IMR-90 (cell line): ENCODE results near the gene TNRC6C. TPM values are rescaled to one million over a fixed set of nuclear protein-coding genes. Genes with fewer than 3 reads are reported as not detected.

Source experiments
- ATAC-seq: fragments of 200-7000 bp; cut with Tn5 transposase; 2 replicates; pipeline ENCODE4 v1.9.1; 2020; ENCODE audit warnings: low read depth, mild to moderate bottlenecking, moderate library complexity
- BruUV-seq: library from RNA; stranded (reverse); fragments of 400-500 nt; replicated peaks from 2 replicates; lab custom pipeline; 2021; lab: Mats Ljungman, UMichigan
- CTCF ChIA-PET: fragments of 300-600 bp; formaldehyde crosslinking; extraction: SDS; loops from one replicate; lab custom pipeline; 2021; ENCODE audit warnings: antibody characterized with exemption; lab: Yijun Ruan, JAX
- POLR2A ChIA-PET: fragments of 300-600 bp; sonication (Branson Sonifier 250); formaldehyde crosslinking; loops from one replicate; lab custom pipeline; 2022; ENCODE audit warnings: antibody characterized with exemption; ENCODE audit not compliant: unreplicated experiment; lab: Charles Lee
- DNase-seq: peaks from one replicate; pipeline ENCODE4 v3.0.0; 2013
- H2AFZ ChIP-seq: replicated peaks from 2 replicates; pipeline ENCODE3; 2013; ENCODE audit warnings: low read length, mild to moderate bottlenecking; ENCODE audit not compliant: poor library complexity
- H2AK5ac ChIP-seq: 2 replicates; pipeline ENCODE4 v1.6.1; 2013; ENCODE audit warnings: low read depth, low read length, inconsistent platforms
- H2AK9ac ChIP-seq: replicated peaks from 2 replicates; pipeline ENCODE3; 2013; ENCODE audit warnings: mild to moderate bottlenecking, low read depth, low read length, moderate library complexity; ENCODE audit not compliant: poor library complexity
- H2BK120ac ChIP-seq: 2 replicates; pipeline ENCODE4 v1.6.1; 2013; ENCODE audit warnings: low read depth, low read length, inconsistent platforms
- H2BK15ac ChIP-seq: 3 replicates; pipeline ENCODE4 v1.6.1; 2013; ENCODE audit warnings: low read depth, low read length, inconsistent platforms
- H2BK20ac ChIP-seq: 2 replicates; pipeline ENCODE4 v1.6.1; 2013; ENCODE audit warnings: low read depth, mild to moderate bottlenecking, inconsistent platforms, low read length, moderate library complexity
- H2BK5ac ChIP-seq: 2 replicates; pipeline ENCODE4 v1.6.1; 2013; ENCODE audit warnings: mild to moderate bottlenecking, low read depth, low read length, inconsistent platforms; ENCODE audit not compliant: poor library complexity, severe bottlenecking
- H3K14ac ChIP-seq: replicated peaks from 2 replicates; pipeline ENCODE4 v1.6.1; 2013; ENCODE audit warnings: low read depth, low read length, inconsistent platforms
- H3K18ac ChIP-seq: 2 replicates; pipeline ENCODE4 v1.6.1; 2013; ENCODE audit warnings: low read depth, low read length, control low read depth
- H3K23ac ChIP-seq: 2 replicates; pipeline ENCODE4 v1.6.1; 2013; ENCODE audit warnings: low read depth, low read length, inconsistent platforms
- H3K27ac ChIP-seq: 2 replicates; pipeline ENCODE4 v1.5.1; 2013; ENCODE audit warnings: mild to moderate bottlenecking, control low read depth, low read length; ENCODE audit not compliant: insufficient read depth
- H3K27me3 ChIP-seq: 2 replicates; pipeline ENCODE4 v1.6.1; 2013; ENCODE audit warnings: low read length; ENCODE audit not compliant: control insufficient read depth, insufficient read depth
- H3K36me3 ChIP-seq: 2 replicates; pipeline ENCODE4 v1.6.1; 2013; ENCODE audit warnings: low read length, mixed read lengths; ENCODE audit not compliant: control insufficient read depth, insufficient read depth
- H3K4ac ChIP-seq: 2 replicates; pipeline ENCODE4 v1.6.1; 2013; ENCODE audit warnings: low read depth, low read length, inconsistent platforms
- H3K4me1 ChIP-seq: 2 replicates; pipeline ENCODE4 v1.6.1; 2013; ENCODE audit warnings: low read length, mixed read lengths; ENCODE audit not compliant: control insufficient read depth, insufficient read depth
- H3K4me2 ChIP-seq: 2 replicates; pipeline ENCODE4 v1.6.1; 2013; ENCODE audit warnings: low read depth, mild to moderate bottlenecking, control low read depth, low read length, moderate library complexity
- H3K4me3 ChIP-seq: 2 replicates; pipeline ENCODE4 v1.5.1; 2013; ENCODE audit warnings: low read depth, mild to moderate bottlenecking, control low read depth, low read length, moderate library complexity; ENCODE audit not compliant: insufficient read depth
- H3K56ac ChIP-seq: 2 replicates; pipeline ENCODE4 v1.6.1; 2013; ENCODE audit warnings: low read length, inconsistent platforms; ENCODE audit not compliant: insufficient read depth; ENCODE audit errors: extremely low read depth
- H3K79me1 ChIP-seq, 2 experiments: 2 replicates each; pipeline ENCODE4 v1.6.1; 2013; ENCODE audit warnings: low read length in 2 of 2, inconsistent platforms in 1 of 2, low read depth in 1 of 2
- H3K9ac ChIP-seq: 2 replicates; pipeline ENCODE4 v1.6.1; 2013; ENCODE audit warnings: low read depth, low read length, control low read depth
- H3K9me1 ChIP-seq: 2 replicates; pipeline ENCODE4 v1.6.1; 2013; ENCODE audit warnings: low read length, inconsistent platforms; ENCODE audit not compliant: insufficient read depth
- H3K9me3 ChIP-seq: 2 replicates; pipeline ENCODE4 v1.6.1; 2013; ENCODE audit warnings: low read length; ENCODE audit not compliant: control insufficient read depth, insufficient read depth
- H4K20me1 ChIP-seq: 2 replicates; pipeline ENCODE4 v1.6.1; 2013; ENCODE audit warnings: low read length, inconsistent platforms; ENCODE audit not compliant: insufficient read depth
- H4K5ac ChIP-seq: 2 replicates; pipeline ENCODE4 v1.6.1; 2013; ENCODE audit warnings: mild to moderate bottlenecking, low read depth, low read length, control low read depth
- H4K8ac ChIP-seq, 2 experiments: 2 replicates each; pipeline ENCODE4 v1.6.1; 2013; ENCODE audit warnings: low read depth in 2 of 2, low read length in 2 of 2, control low read depth in 1 of 2, inconsistent platforms in 1 of 2
- H4K91ac ChIP-seq: 2 replicates; pipeline ENCODE4 v1.6.1; 2013; ENCODE audit warnings: low read depth, low read length, inconsistent platforms; ENCODE audit not compliant: insufficient read depth
- CEBPB ChIP-seq: IDR thresholded peaks from 2 replicates; pipeline ENCODE4 v1.6.1; 2012; ENCODE audit warnings: low read depth, low read length, improper control_type of control experiment
- FOS ChIP-seq: fragments of 150-350 bp; IDR thresholded peaks from 2 replicates; pipeline ENCODE4 v1.6.1; 2016; ENCODE audit warnings: low read depth, low read length
- MAFK ChIP-seq: IDR thresholded peaks from 2 replicates; pipeline ENCODE4 v1.6.1; 2012; ENCODE audit warnings: low read depth, low read length, improper control_type of control experiment
- MAZ ChIP-seq: IDR thresholded peaks from 2 replicates; pipeline ENCODE4 v1.6.1; 2012; ENCODE audit warnings: low read depth, mild to moderate bottlenecking, low read length, improper control_type of control experiment, moderate library complexity, borderline replicate concordance
- NFE2L2 ChIP-seq: fragments of 150-350 bp; IDR thresholded peaks from 2 replicates; pipeline ENCODE4 v1.6.1; 2016; ENCODE audit warnings: low read depth, mild to moderate bottlenecking, low read length
- RAD21 ChIP-seq: IDR thresholded peaks from 2 replicates; pipeline ENCODE4 v1.6.1; 2012; ENCODE audit warnings: low read length, improper control_type of control experiment
- RCOR1 ChIP-seq: IDR thresholded peaks from 2 replicates; pipeline ENCODE4 v1.6.1; 2012; ENCODE audit warnings: mild to moderate bottlenecking, low read length, improper control_type of control experiment; ENCODE audit not compliant: insufficient replicate concordance
- RFX5 ChIP-seq: IDR thresholded peaks from 2 replicates; pipeline ENCODE4 v1.8.0; 2012; ENCODE audit warnings: low read depth, mild to moderate bottlenecking, low read length, moderate library complexity
- WGBS, 2 experiments: methylation state at CpG; one replicate each; pipeline versions ENCODE4 v1.1.5 to v1.1.7; 2013; ENCODE audit warnings: missing lambda C conversion rate in 2 of 2; ENCODE audit not compliant: insufficient read length in 1 of 2; ENCODE audit errors: extremely low coverage in 2 of 2; 5-methylcytosine and 5-hydroxymethylcytosine counted together
- dilution Hi-C: fragments of 300-500 bp; cut with HindIII; formaldehyde crosslinking; loops from one replicate; pipeline ENCODE4 v1.14.3; 2018; ENCODE audit warnings: low sequenced_read_pairs; ENCODE audit not compliant: unreplicated experiment
- in situ Hi-C: fragments of 300-500 bp; cut with MboI; formaldehyde crosslinking; loops from 3 replicates; pipeline ENCODE4 v1.14.3; 2019; ENCODE audit warnings: low sequenced_read_pairs, inconsistent platforms, mixed read lengths
- intact Hi-C: fragments of 100-400 bp; cut with micrococcal nuclease; formaldehyde crosslinking; loops from 2 replicates; pipeline ENCODE4 v1.10.0; 2022
- polyA plus RNA-seq, 3 experiments: library from polyadenylated mRNA; depleted of rRNA; stranded (reverse); fragments of >200 nt; gene quantifications; 2 replicates each; pipeline ENCODE4 v1.2.3, GENCODE V29; 2012; ENCODE audit warnings: low replicate concordance in 1 of 3
- total RNA-seq: library from RNA; depleted of rRNA; stranded (reverse); fragments of >200 nt; gene quantifications from 2 replicates; pipeline ENCODE4 v1.2.3, GENCODE V29; 2012

Gene TNRC6C
- total and polyA plus RNA-seq, 2 of the 4 experiments (the other 2 are of a cell fraction): 1.6 to 2.7 TPM

- no peak for TF ChIP-seq MAFK
Observed at GRCh38 chr17:78111016-78111726, 152.7 kb downstream of the TNRC6C start (continued).

- H2AFZ ChIP-seq: peak overlapping the region; percentile 79
- H2AK9ac ChIP-seq: no peak overlapping the region
- H3K27ac ChIP-seq: no peak overlapping the region
- no peak overlapping the region for H3K56ac ChIP-seq
- H2BK15ac ChIP-seq: no peak overlapping the region
- H3K9me1 ChIP-seq: no peaks in the 10 kb centered on the region
- no peak overlapping the region for H3K4ac ChIP-seq
- WGBS, 2 experiments: 80% methylated on average over 13 of the region's 28 CpGs; no CpG with 5 or more reads in 1 of the 2 experiments
- ATAC-seq (no peak), DNase-seq (no peak)
- H3K14ac ChIP-seq: no peak overlapping the region
- no peaks in the 10 kb centered on the region for H4K20me1 ChIP-seq
- no peak overlapping the region for H2BK20ac ChIP-seq
- TF ChIP-seq CEBPB (no peak), RAD21 (no peak), RFX5 (no peak), MAZ (no peak), FOS (no peak), NFE2L2 (no peak), RCOR1 (no peak)
- no peak overlapping the region for H3K23ac ChIP-seq
- no peak overlapping the region for H2BK5ac ChIP-seq
- no peak overlapping the region for H4K8ac ChIP-seq
- H3K27me3 ChIP-seq: peaks cover 9% of the 10 kb centered on the region; the same call in 1 of the 2 replicates
- no peaks in the 10 kb centered on the region for H3K36me3 ChIP-seq
- H3K4me2 ChIP-seq: no peak overlapping the region
- in situ Hi-C loops (loop anchor here (5.0 to 10.0 kb wide), 3 partner anchors 65 to 313 kb away; no protein-coding TSS in a partner anchor), intact Hi-C loops (loop anchor here (1.0 kb wide), 2 partner anchors 64 to 139 kb away; no protein-coding TSS in a partner anchor), dilution Hi-C loops (no loop called here)
- no peak overlapping the region for H4K5ac ChIP-seq
- H2BK120ac ChIP-seq: no peak overlapping the region
- BruUV-seq: no TSS peak
- no peaks in the 10 kb centered on the region for H3K4me1 ChIP-seq
- H3K79me1 ChIP-seq: no peaks in the 10 kb centered on the region
- H3K9ac ChIP-seq: no peak overlapping the region
- no peak overlapping the region for H3K4me3 ChIP-seq
- POLR2A ChIA-PET: no interaction called here
- no peaks in the 10 kb centered on the region for H3K9me3 ChIP-seq
- no peak overlapping the region for H2AK5ac ChIP-seq
- CTCF ChIA-PET: no interaction called here
- no peak overlapping the region for H4K91ac ChIP-seq
- no peak overlapping the region for H3K18ac ChIP-seq
Observed at GRCh38 chr17:78111727-78112517, 153.4 kb downstream of the TNRC6C start.
